Tibial nerve (tissue), 4 donors: ENCODE data around the gene TAF6L. TPM values are rescaled to one million over a fixed set of nuclear protein-coding genes. Genes with fewer than 3 reads are reported as not detected.

Source experiments
- DNase-seq, 2 donors: peaks; one replicate each; pipeline ENCODE4 v3.0.0-alpha.2; 2019; ENCODE audit warnings: low spot score in 2 of 2
- H3K27ac ChIP-seq, 4 donors: fragments of 200-600 bp; sonication (generic) in 3 of 4; one replicate each; pipeline ENCODE4 v1.5.1; 2017 to 2019; ENCODE audit warnings: mild to moderate bottlenecking in 1 of 4
- H3K27me3 ChIP-seq, 2 donors: fragments of 200-600 bp; sonication (generic) in 1 of 2; one replicate each; pipeline versions ENCODE4 v1.5.1 to v1.6.0; 2017 to 2019
- H3K36me3 ChIP-seq, 3 donors: fragments of 200-600 bp; sonication (generic); one replicate each; pipeline ENCODE4 v1.5.1; 2018 to 2019
- H3K4me1 ChIP-seq, 4 donors: fragments of 200-600 bp; sonication (generic) in 3 of 4; one replicate each; pipeline ENCODE4 v1.5.1; 2017 to 2019
- H3K4me3 ChIP-seq, 4 donors: fragments of 200-600 bp; sonication (generic) in 3 of 4; one replicate each; pipeline ENCODE4 v1.5.1; 2017 to 2019; ENCODE audit warnings: mild to moderate bottlenecking in 1 of 4, moderate library complexity in 1 of 4
- H3K9me3 ChIP-seq, 4 donors: fragments of 200-600 bp; sonication (generic) in 3 of 4; one replicate each; pipeline ENCODE4 v1.5.1; 2017 to 2019
- EP300 ChIP-seq, 2 donors: sonication (generic); formaldehyde crosslinking; IDR thresholded peaks; one replicate each; pipeline ENCODE4 v1.6.1; 2017; ENCODE audit warnings: antibody characterized with exemption in 2 of 2, mild to moderate bottlenecking in 1 of 2
- POLR2A ChIP-seq, 2 donors: fragments of 450-650 bp; IDR thresholded peaks; one replicate each; pipeline ENCODE4 v1.6.1; 2017; ENCODE audit warnings: antibody characterized with exemption in 2 of 2, mild to moderate bottlenecking in 2 of 2, moderate library complexity in 2 of 2
- WGBS, 2 donors: methylation state at CpG; one replicate each; pipeline ENCODE4 v1.1.5; 2018; 5-methylcytosine and 5-hydroxymethylcytosine counted together
- total RNA-seq, 4 donors: library from RNA; depleted of rRNA; stranded (reverse); fragments of >200 nt; gene quantifications; one replicate each; pipeline ENCODE4 v1.1.0, GENCODE V29; 2016
- TF ChIP-seq, protein P1 (sequence below), 5 experiments: fragments of 200-600 bp in 3 of 5; fragments of 450-650 bp in 2 of 5; sonication (generic) in 3 of 5; IDR thresholded peaks; one replicate each; pipeline ENCODE4 v1.5.1; 2016 to 2019; ENCODE audit warnings: antibody characterized with exemption in 5 of 5, mild to moderate bottlenecking in 3 of 5, moderate library complexity in 2 of 5

Gene TAF6L
- total RNA-seq, 4 donors from 2014 or later = 23.2 to 38.8 (median 33.1) TPM

DNA sequence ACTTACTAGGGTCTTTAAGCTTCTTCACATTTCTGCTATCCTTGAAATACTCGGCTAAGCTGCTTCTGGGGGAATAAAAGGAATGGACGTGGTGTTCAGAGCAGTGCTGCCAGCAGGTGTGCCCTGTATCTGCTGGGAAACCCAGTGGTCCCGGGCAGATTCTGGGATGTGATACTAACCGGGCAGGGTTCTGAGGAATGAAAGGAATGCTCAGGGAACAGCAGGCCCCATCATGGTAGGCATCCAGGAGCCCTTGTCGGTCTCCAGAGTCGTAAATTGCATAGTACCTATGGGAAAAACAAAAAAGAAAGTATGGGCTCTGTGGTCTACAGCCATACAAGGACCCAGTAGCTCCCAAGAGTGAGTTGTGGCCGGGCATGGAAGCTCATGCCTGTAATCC lies 25.1 kb downstream of the TAF6L start:
- WGBS, 2 donors = 75 to 78% methylated on average over 7 of the region's 7 CpGs
- no peak for DNase-seq
- TF ChIP-seq, protein P1, sequence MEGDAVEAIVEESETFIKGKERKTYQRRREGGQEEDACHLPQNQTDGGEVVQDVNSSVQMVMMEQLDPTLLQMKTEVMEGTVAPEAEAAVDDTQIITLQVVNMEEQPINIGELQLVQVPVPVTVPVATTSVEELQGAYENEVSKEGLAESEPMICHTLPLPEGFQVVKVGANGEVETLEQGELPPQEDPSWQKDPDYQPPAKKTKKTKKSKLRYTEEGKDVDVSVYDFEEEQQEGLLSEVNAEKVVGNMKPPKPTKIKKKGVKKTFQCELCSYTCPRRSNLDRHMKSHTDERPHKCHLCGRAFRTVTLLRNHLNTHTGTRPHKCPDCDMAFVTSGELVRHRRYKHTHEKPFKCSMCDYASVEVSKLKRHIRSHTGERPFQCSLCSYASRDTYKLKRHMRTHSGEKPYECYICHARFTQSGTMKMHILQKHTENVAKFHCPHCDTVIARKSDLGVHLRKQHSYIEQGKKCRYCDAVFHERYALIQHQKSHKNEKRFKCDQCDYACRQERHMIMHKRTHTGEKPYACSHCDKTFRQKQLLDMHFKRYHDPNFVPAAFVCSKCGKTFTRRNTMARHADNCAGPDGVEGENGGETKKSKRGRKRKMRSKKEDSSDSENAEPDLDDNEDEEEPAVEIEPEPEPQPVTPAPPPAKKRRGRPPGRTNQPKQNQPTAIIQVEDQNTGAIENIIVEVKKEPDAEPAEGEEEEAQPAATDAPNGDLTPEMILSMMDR (IDR thresholded peaks at IDR 0.05) = no peak
- no peak for TF ChIP-seq EP300 (IDR thresholded peaks at IDR 0.05)
- TF ChIP-seq POLR2A (IDR thresholded peaks at IDR 0.05) = no peak
- H3K27me3 ChIP-seq = no peaks in the 10 kb centered on the region
- H3K36me3 ChIP-seq = peaks cover 7 to 93% (median 50%) of the 10 kb centered on the region in 3 donors
- peaks cover 0 to 11% (median 8%) of the 10 kb centered on the region in 4 donors for H3K4me1 ChIP-seq
- no peak overlapping the region for H3K4me3 ChIP-seq
- no peaks in the 10 kb centered on the region for H3K9me3 ChIP-seq
- H3K27ac ChIP-seq = no peak overlapping the region

GRCh38 chr11:62799486-62799885 lies 28.3 kb downstream of the TAF6L start:
- no peak overlapping the region for H3K27ac ChIP-seq
- TF ChIP-seq EP300 (IDR thresholded peaks at IDR 0.05) (no peak), POLR2A (IDR thresholded peaks at IDR 0.05) (no peak)
- TF ChIP-seq, protein P1 (IDR thresholded peaks at IDR 0.05) = no peak
- H3K36me3 ChIP-seq = peaks cover 14 to 91% (median 45%) of the 10 kb centered on the region in 3 donors
- H3K4me3 ChIP-seq = no peak overlapping the region
- H3K4me1 ChIP-seq = peaks cover 0 to 23% (median 12%) of the 10 kb centered on the region in 4 donors
- H3K27me3 ChIP-seq = no peaks in the 10 kb centered on the region
- DNase-seq = no peak
- H3K9me3 ChIP-seq = no peaks in the 10 kb centered on the region
- WGBS, 2 donors = 92 to 93% methylated on average over 7 to 10 of the region's 10 CpGs

GRCh38 chr11:62801071-62801470 lies 29.9 kb downstream of the TAF6L start:
- Histone ChIP-seq H3K27ac (no peak overlapping the region), H3K27me3 (no peaks in the 10 kb centered on the region), H3K4me3 (no peak overlapping the region), H3K36me3 (peaks cover 10 to 75% (median 31%) of the 10 kb centered on the region in 3 donors), H3K9me3 (no peaks in the 10 kb centered on the region), H3K4me1 (peaks cover 0 to 29% (median 14%) of the 10 kb centered on the region in 4 donors)
- WGBS, 2 donors = 86 to 89% methylated on average over 4 of the region's 4 CpGs
- no peak for DNase-seq
- TF ChIP-seq EP300 (IDR thresholded peaks at IDR 0.05) (no peak), POLR2A (IDR thresholded peaks at IDR 0.05) (no peak)
- TF ChIP-seq, protein P1 (IDR thresholded peaks at IDR 0.05) = no peak

DNA sequence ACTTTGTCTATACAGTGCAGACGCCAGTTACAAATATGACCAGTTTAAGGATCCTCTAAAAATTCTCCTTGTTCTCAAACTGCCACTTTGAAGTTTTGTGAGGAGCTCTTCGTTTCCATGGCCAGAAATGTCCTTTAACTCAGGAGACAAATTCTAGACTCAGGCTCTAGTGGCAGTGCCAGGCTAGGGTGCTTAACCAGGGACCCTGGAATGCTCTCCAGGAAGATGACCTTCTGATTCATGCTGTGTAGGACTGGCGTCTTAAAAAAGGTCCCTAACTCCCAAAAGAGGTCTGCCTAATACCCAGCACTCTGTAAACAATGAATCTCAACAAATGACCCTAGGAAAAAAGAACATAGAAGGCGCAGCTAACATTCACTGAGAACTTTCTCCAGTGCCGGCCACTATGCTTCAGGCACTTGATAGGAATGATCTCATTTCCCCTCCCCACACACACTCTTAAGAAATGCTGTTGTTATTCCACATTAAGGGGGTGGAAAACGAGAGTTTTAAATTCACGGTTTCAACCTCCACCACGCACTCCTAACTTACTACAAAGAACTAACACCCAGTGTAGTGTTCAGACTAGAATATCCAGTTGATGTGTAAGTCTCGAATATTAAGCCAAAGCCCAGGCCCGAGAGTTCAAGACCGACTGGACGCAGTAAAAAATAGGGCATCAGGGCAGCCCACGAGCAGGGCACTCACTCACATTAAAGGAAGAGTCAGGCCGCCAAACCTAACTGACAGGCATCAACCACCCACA lies 33.3 kb downstream of the TAF6L start:
- Histone ChIP-seq H3K4me3 (peak overlapping the region; percentile 61 to 98 (median 83)), H3K27me3 (no peaks in the 10 kb centered on the region), H3K27ac (peak overlapping the region; percentile 92 to 95 (median 94)), H3K4me1 (peaks cover 0 to 39% (median 16%) of the 10 kb centered on the region in 4 donors), H3K36me3 (peaks cover 4 to 53% (median 6%) of the 10 kb centered on the region in 3 donors), H3K9me3 (no peaks in the 10 kb centered on the region)
- TF ChIP-seq EP300 (IDR thresholded peaks at IDR 0.05) = peak in 1 of 2 donors; percentile 4
- no peak for TF ChIP-seq POLR2A (IDR thresholded peaks at IDR 0.05)
- 1 to 2% methylated on average over 13 to 14 of the region's 14 CpGs for WGBS, 2 donors
- DNase-seq = peak in 1 of 2 donors; percentile 25

- Histone ChIP-seq H3K4me3 (peak within 1 kb of the TSS; percentile 61 to 98 (median 83)), H3K9me3 (no peaks in the 10 kb centered on the region), H3K27me3 (no peaks in the 10 kb centered on the region), H3K4me1 (peaks cover 0 to 39% (median 16%) of the 10 kb centered on the region in 4 donors), H3K27ac (peak within 1 kb of the TSS; percentile 92 to 95 (median 94)), H3K36me3 (peaks cover 0 to 45% (median 6%) of the 10 kb centered on the region in 3 donors)
- 1 to 3% methylated on average over 19 to 26 of the region's 77 CpGs for WGBS, 2 donors
- peak; percentile 94 to 95 for DNase-seq
- TF ChIP-seq POLR2A (IDR thresholded peaks at IDR 0.05) = peak; percentile 98 to 100
- TF ChIP-seq, protein P1 (IDR thresholded peaks at IDR 0.05) = peak in 3 of 5 experiments; percentile 13 to 57 (median 47)
- peak; percentile 98 to 100 for TF ChIP-seq EP300 (IDR thresholded peaks at IDR 0.05)
Observed at GRCh38 chr11:62805076-62805892, 34.1 kb downstream of the TAF6L start, which contains the start of gene NXF1. TSS of gene NXF1 (minus strand) at chr11:62805440. CDS start at chr11:62805356, 84 bp downstream.
